HEK293T (cell line): Measurements from ENCODE around the gene SHC4.
"Not testable (repeated sequence)": the region's sequence is repeated elsewhere in the genome, so short reads cannot be mapped to it uniquely, and the experiment has no call there.

Experiments used
- CTCF ChIA-PET: fragments of 350-600 bp; formaldehyde crosslinking; extraction: SDS; loops from one replicate; lab custom pipeline; 2021; ENCODE audit warnings: antibody characterized with exemption, inconsistent platforms; lab: Yijun Ruan, JAX
- POLR2A ChIA-PET: fragments of 350-600 bp; formaldehyde crosslinking; extraction: SDS; loops from one replicate; lab custom pipeline; 2020; ENCODE audit warnings: antibody characterized with exemption, inconsistent platforms; lab: Yijun Ruan, JAX
- DNase-seq: peaks from one replicate; pipeline ENCODE4 v3.0.0; 2012; ENCODE audit warnings: mixed read lengths; ENCODE audit errors: extremely low spot score
- ARNT ChIP-seq: fragments of 450-650 bp; IDR thresholded peaks from 2 replicates; pipeline ENCODE4 v1.6.1; 2017; ENCODE audit warnings: mild to moderate bottlenecking
- BHLHE40 ChIP-seq: fragments of 450-650 bp; IDR thresholded peaks from 2 replicates; pipeline ENCODE4 v1.6.1; 2016; ENCODE audit warnings: mild to moderate bottlenecking, moderate library complexity, borderline replicate concordance
- CTBP1 ChIP-seq: fragments of 450-650 bp; IDR thresholded peaks from 2 replicates; pipeline ENCODE4 v1.6.1; 2016; ENCODE audit warnings: borderline replicate concordance
- ELF4 ChIP-seq: fragments of 450-650 bp; IDR thresholded peaks from 2 replicates; pipeline ENCODE4 v1.6.1; 2017; ENCODE audit warnings: antibody characterized with exemption
- FOXA1 ChIP-seq: fragments of 450-650 bp; IDR thresholded peaks from 2 replicates; pipeline ENCODE4 v1.6.1; 2016; ENCODE audit warnings: mild to moderate bottlenecking
- FOXK2 ChIP-seq: fragments of 450-650 bp; IDR thresholded peaks from 2 replicates; pipeline ENCODE4 v1.6.1; 2016; ENCODE audit warnings: mild to moderate bottlenecking
- FOXM1 ChIP-seq: fragments of 450-650 bp; IDR thresholded peaks from 2 replicates; pipeline ENCODE4 v1.6.1; 2017; ENCODE audit warnings: mild to moderate bottlenecking, borderline replicate concordance
- HDGF ChIP-seq: fragments of 450-650 bp; IDR thresholded peaks from 2 replicates; pipeline ENCODE4 v1.6.1; 2017; ENCODE audit warnings: antibody characterized with exemption, borderline replicate concordance
- L3MBTL2 ChIP-seq: fragments of 450-650 bp; conservative IDR thresholded peaks from 2 replicates; pipeline ENCODE4 v1.6.1; 2016; ENCODE audit warnings: mild to moderate bottlenecking
- LEF1 ChIP-seq: fragments of 450-650 bp; IDR thresholded peaks from 2 replicates; pipeline ENCODE4 v1.6.1; 2017; ENCODE audit warnings: mild to moderate bottlenecking, borderline replicate concordance
- NFRKB ChIP-seq: fragments of 450-650 bp; IDR thresholded peaks from 2 replicates; pipeline ENCODE4 v1.6.1; 2016; ENCODE audit warnings: mild to moderate bottlenecking, moderate library complexity
- SP1 ChIP-seq: fragments of 450-650 bp; IDR thresholded peaks from 2 replicates; pipeline ENCODE4 v1.6.1; 2017
- SUZ12 ChIP-seq: fragments of 450-650 bp; IDR thresholded peaks from 2 replicates; pipeline ENCODE4 v1.6.1; 2016; ENCODE audit warnings: mild to moderate bottlenecking
- TARDBP ChIP-seq: fragments of 450-650 bp; IDR thresholded peaks from 2 replicates; pipeline ENCODE4 v1.6.1; 2016
- ZNF384 ChIP-seq: fragments of 450-650 bp; IDR thresholded peaks from 2 replicates; pipeline ENCODE4 v1.6.1; 2016
- TF ChIP-seq, protein P1 (sequence below): fragments of 450-650 bp; IDR thresholded peaks from 2 replicates; pipeline ENCODE4 v1.6.1; 2016

Gene SHC4

DNA sequence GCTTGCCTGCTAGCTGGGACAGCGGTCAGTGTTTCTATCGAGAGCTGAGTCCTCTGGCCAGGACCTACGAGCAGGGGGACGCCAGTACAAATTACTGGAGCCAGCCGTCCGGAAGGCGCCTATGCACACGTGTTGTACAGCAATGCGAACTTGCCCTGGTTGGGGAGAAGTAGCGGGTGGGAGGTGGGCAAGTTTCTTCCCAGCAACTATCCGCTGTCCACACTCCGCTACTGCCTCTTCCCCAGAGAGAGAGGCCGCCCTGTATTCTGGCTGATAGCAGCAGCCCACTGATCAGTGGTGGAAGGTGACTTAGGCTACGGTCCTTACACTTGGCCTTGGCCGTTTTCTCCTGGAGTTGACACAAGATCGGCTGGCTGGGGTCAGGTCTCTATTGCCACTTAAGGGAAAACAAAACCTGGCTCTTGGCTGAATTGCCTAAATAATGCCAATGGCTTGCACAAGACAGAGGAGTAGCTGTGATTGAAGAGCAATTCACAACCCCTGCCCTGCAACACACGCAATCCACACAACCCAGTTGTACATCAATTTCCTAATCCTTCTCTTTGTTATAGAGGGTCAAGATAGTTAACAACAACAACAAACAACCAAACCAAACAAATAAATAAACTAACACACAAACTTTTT lies 12.8 kb upstream of the SHC4 start:
- ChIA-PET CTCF (interaction anchor here (0.6 to 3.1 kb wide), 8 partner anchors 9 to 115 kb away, joined by 3 to 29 read pairs (median 8); partner anchors contain the start of gene SHC4), POLR2A (interaction anchor here (1.0 to 2.0 kb wide), 8 partner anchors 9 to 118 kb away, joined by 3 to 13 read pairs (median 6); partner anchors contain the start of gene EID1)
- no peak for DNase-seq
- TF ChIP-seq LEF1 (no peak), BHLHE40 (no peak), SP1 (no peak), TARDBP (no peak), ELF4 (no peak), NFRKB (no peak), SUZ12 (no peak), CTBP1 (no peak), HDGF (no peak), FOXA1 (no peak), FOXM1 (no peak)
- TF ChIP-seq, protein P1, sequence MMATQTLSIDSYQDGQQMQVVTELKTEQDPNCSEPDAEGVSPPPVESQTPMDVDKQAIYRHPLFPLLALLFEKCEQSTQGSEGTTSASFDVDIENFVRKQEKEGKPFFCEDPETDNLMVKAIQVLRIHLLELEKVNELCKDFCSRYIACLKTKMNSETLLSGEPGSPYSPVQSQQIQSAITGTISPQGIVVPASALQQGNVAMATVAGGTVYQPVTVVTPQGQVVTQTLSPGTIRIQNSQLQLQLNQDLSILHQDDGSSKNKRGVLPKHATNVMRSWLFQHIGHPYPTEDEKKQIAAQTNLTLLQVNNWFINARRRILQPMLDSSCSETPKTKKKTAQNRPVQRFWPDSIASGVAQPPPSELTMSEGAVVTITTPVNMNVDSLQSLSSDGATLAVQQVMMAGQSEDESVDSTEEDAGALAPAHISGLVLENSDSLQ = no peak

GRCh38 chr15:48975472-48976419 lies 12.0 kb upstream of the SHC4 start:
- DNase-seq = peak; percentile 73
- TF ChIP-seq CTBP1 (no peak), FOXM1 (0 out of 2 replicates have a peak, but pooled peaks have one; percentile 25)
- ChIA-PET CTCF (interaction anchor here (0.6 to 3.1 kb wide), 16 partner anchors 8 to 261 kb away, joined by 3 to 29 read pairs (median 4); partner anchors contain the start of genes EID1 and SHC4), POLR2A (interaction anchor here (0.8 to 2.0 kb wide), 16 partner anchors 9 to 194 kb away, joined by 3 to 35 read pairs (median 5); partner anchors contain the start of genes EID1, GALK2, SECISBP2L and SHC4)

DNA sequence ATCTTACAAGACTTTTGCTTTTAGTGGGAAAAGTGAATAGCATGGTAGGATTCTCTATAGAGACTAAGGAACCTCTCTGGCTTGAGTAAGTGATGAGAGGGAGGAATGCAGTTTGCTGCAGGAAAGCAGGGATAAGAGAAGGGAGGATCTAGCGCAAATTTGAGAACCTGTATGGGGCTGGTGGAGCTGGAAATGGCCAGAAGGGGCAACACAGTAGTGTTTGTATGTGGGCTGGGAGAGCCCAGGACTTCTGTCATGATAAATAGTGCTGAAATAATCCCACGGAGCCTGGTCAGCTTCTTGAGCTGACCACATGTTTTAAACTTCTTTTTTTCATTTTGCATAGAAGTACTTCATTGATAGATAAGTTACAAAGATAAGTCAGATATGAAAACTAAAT lies 11.2 kb upstream of the SHC4 start:
- ChIA-PET POLR2A (interaction anchor here (1.2 to 1.8 kb wide), 5 partner anchors 11 to 97 kb away, joined by 3 to 35 read pairs (median 8); partner anchors contain the start of genes EID1 and SHC4), CTCF (interaction anchor here (0.6 to 3.1 kb wide), 11 partner anchors 10 to 116 kb away, joined by 3 to 29 read pairs (median 4); partner anchors contain the start of genes EID1 and SHC4)
- peak; percentile 18 for DNase-seq

DNA sequence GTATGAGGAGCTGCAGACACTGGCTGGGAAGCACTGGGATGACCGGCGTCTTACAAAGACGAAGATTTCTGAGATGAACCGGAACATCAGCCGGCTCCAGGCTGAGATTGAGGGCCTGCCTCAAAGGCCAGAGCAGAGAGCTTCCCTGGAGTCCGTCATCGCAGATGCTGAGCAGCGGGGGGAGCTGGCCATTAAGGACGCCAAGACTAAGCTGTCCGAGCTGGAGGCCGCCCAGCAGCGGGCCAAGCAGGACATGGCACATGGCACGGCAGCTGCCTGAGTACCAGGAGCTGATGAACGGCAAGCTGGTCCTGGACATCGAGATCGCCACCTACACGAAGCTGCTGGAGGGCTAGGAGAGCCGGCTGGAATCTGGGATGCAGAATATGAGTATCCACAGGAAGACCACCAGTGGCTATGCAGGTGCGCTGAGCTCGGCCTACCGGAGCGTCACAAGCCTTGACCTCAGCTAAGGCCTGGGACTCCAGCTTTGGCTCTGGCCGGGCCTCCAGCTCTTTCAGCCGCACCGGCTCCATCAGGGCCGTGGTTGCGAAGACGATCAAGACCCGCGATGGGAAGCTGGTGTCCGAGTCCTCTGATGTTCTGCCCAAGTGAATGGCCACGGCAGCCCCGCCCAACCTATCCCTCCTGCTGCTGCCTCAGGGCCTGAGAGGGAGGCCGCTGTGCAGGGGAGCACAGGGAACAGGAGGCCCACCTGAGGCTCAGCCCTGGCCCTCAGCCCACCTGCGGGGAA lies 9.2 kb upstream of the SHC4 start:
- CTCF ChIA-PET = interaction anchor here (0.8 to 1.4 kb wide), 2 partner anchors 82 to 111 kb away, joined by 4 read pairs; no protein-coding TSS in a partner anchor
- no peak for DNase-seq
- POLR2A ChIA-PET = interaction anchor here (1.0 kb wide), 1 partner anchor 95 kb away, joined by 4 read pairs; the partner anchor contains the start of gene EID1
- TF ChIP-seq CTBP1 = no peak
- TF ChIP-seq FOXA1 = no peak
- TF ChIP-seq TARDBP = no peak
- TF ChIP-seq FOXM1 = no peak
- TF ChIP-seq L3MBTL2 = no peak
- TF ChIP-seq FOXK2 = no peak
- TF ChIP-seq ARNT = no peak
- TF ChIP-seq ZNF384 = no peak
- TF ChIP-seq ELF4 = no peak
- no peak for TF ChIP-seq SP1
- no peak for TF ChIP-seq HDGF
- no peak for TF ChIP-seq LEF1
- TF ChIP-seq NFRKB = no peak
- no peak for TF ChIP-seq BHLHE40
- TF ChIP-seq SUZ12 = no peak
- TF ChIP-seq, protein P1 = no peak

More for the DNA sequence above, 11.2 kb upstream of the SHC4 start:
- TF ChIP-seq HDGF (no peak), ZNF384 (no peak), NFRKB (no peak), FOXA1 (no peak), TARDBP (no peak), FOXK2 (no peak), L3MBTL2 (no peak), SP1 (no peak), SUZ12 (no peak), ELF4 (no peak), LEF1 (no peak), FOXM1 (no peak)
- TF ChIP-seq, protein P1 = no peak

DNA sequence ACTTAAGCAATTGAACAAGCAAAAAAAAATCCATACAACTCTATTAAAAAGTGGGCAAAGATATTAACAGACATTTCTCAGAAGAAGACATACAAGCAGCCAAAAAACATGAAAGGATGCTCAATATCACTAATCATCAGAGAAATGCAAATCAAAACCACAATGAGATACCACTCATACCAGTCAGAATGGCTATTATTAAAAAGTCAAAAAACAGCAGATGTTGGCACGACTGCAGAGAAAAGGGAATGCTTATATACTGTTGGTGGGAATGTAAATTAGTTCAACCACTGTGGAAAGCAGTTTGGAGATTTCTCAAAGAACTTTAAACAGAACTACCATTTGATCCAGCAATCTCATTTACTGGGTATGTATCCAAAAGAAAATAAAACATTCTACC lies 7.2 kb upstream of the SHC4 start:
- POLR2A ChIA-PET, CTCF ChIA-PET, DNase-seq: not testable (repeated sequence)
